ENCODE measurements around the gene EREG. TPM values are rescaled to one million over a fixed set of nuclear protein-coding genes. Genes with fewer than 3 reads are reported as not detected.

Gene EREG
- total RNA-seq, 1 experiment from 2014 or later: 37.0 TPM

DNA sequence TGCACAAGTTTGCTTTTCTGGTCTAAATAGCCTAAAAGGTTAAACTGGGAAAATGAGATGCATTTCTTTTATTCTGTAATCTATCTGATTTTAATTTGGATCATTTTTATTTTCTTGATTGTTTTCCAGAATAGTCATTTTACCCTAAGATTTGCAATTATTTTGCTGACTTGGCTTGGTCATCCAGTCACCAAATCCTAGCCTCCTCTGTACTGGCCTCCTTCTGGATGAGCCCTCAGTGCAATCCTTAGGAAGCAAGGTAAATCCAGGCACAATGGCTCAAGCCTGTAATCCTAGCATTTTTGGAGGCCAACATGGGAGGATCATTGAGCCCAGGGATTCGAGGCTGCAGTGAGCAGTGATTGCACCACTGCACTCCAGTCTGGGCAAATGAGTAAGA, 9.2 kb downstream of the EREG start:
- Histone ChIP-seq H3K36me3 (ENCODE audit: control insufficient read depth, insufficient read depth, low read length) (no peaks in the 10 kb centered on the region), H3K4me3 (ENCODE audit: low read depth, low read length) (no peak overlapping the region), H3K4me1 (peaks cover 36% of the 10 kb centered on the region), H3K9me3 (no peaks in the 10 kb centered on the region), H3K27me3 (replicated peaks; ENCODE audit: control insufficient read depth, insufficient read depth, low read length) (no peaks in the 10 kb centered on the region)
- TF ChIP-seq, protein P1, sequence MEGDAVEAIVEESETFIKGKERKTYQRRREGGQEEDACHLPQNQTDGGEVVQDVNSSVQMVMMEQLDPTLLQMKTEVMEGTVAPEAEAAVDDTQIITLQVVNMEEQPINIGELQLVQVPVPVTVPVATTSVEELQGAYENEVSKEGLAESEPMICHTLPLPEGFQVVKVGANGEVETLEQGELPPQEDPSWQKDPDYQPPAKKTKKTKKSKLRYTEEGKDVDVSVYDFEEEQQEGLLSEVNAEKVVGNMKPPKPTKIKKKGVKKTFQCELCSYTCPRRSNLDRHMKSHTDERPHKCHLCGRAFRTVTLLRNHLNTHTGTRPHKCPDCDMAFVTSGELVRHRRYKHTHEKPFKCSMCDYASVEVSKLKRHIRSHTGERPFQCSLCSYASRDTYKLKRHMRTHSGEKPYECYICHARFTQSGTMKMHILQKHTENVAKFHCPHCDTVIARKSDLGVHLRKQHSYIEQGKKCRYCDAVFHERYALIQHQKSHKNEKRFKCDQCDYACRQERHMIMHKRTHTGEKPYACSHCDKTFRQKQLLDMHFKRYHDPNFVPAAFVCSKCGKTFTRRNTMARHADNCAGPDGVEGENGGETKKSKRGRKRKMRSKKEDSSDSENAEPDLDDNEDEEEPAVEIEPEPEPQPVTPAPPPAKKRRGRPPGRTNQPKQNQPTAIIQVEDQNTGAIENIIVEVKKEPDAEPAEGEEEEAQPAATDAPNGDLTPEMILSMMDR (IDR thresholded peaks at IDR 0.05; ENCODE audit: insufficient read depth in 1 of 2, low read depth in 1 of 2, low read length in 1 of 2, severe bottlenecking in 1 of 2, unreplicated experiment in 1 of 2): no peak
- POLR2A ChIA-PET: no interaction called here
- no TSS peak for BruUV-seq (replicated peaks)
- peaks cover 32% of the 10 kb centered on the region for H3K36me3 Mint-ChIP-seq (ENCODE audit: insufficient read depth, unreplicated experiment)
- no peaks in the 10 kb centered on the region for H3K9me3 Mint-ChIP-seq (ENCODE audit: unreplicated experiment)
- peaks cover 26% of the 10 kb centered on the region for H3K4me1 Mint-ChIP-seq (ENCODE audit: low read depth, unreplicated experiment)
- no peaks in the 10 kb centered on the region for H3K27me3 Mint-ChIP-seq (ENCODE audit: insufficient read depth, unreplicated experiment)
- intact Hi-C loops (cut with micrococcal nuclease; ENCODE audit: unreplicated experiment): loop anchor here (5.0 kb wide), 1 partner anchor 187 kb away; no protein-coding TSS in a partner anchor
- no peak for DNase-seq
- no peak overlapping the region for H3K4me3 Mint-ChIP-seq (ENCODE audit: unreplicated experiment)
- CTCF ChIA-PET: no interaction called here
- H3K27ac Mint-ChIP-seq (ENCODE audit: unreplicated experiment): no peak overlapping the region

DNA sequence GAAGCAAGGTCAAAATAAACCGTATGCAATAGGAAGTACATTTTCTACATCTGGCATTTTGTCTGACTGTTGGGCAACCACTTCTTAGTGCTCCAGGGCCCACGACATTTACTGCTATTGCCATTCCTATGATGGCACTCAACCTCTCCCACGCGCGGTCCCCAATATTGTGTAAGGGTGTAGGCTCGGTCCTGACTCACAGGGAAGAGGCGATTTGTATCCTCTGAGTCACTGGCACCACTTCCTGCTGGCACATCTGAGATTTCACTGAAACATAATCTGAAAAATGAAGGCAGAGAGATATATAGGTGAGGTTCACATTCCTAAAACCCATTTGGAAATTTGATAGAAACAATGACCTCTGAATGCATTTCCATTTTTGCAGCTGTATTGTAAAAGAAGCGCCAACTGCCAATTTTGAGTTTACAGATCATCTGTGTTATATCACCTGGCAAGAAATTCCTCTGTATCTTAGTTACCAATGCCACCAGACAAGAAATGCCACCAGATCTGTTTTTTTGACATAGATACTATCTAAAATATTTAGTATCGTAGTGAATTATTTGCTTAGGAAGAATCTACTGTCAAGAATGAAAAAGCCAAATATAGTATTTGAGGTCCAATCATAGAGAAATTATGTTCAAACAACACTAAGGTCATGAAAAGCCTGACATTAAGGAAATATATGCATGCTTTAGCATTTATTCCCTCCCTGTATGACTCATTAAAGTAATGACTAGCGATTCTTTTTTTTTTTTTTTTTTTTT, 9.8 kb downstream of the EREG start:
- intact Hi-C loops (cut with micrococcal nuclease; ENCODE audit: unreplicated experiment): loop anchor here (5.0 kb wide), 2 partner anchors 187 to 418 kb away; partner anchors contain the start of gene BTC
- CTCF ChIA-PET: no interaction called here

DNA sequence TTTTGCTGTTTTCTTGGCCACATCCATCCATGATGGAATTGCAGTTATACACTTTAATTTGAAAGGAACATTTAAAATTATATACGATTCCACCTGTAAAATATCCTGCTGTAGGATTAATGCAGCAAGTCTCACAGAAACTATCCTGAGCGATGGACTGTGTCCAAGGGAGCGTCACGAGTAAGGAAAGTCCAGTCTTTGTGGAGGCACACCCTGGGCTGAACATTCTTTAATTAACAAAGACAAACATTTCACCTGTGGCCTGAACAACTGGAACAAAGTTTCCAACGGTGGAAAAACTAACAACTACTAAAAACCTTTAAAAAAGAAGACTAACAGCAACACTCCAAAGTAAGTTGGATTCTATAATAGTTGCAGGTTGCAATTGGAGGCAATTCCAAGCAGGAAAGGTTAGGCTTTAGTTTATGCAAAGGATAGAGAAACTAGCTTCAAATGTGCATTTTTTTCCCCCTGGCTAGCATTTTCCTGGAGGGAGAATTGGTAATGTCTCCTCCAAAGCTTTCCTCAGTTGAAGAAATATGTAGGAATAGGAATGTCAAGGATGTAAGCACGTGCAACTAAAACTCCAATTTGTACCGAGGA, 11.0 kb downstream of the EREG start:
- no peak for DNase-seq
- peaks cover 43% of the 10 kb centered on the region for H3K36me3 Mint-ChIP-seq (ENCODE audit: insufficient read depth, unreplicated experiment)
- ChIA-PET CTCF (interaction anchor here (0.8 to 2.4 kb wide), 3 partner anchors 247 to 295 kb away, joined by 3 to 29 read pairs (median 11); no protein-coding TSS in a partner anchor), POLR2A (no interaction called here)
- Histone ChIP-seq H3K4me3 (ENCODE audit: low read depth, low read length) (no peak overlapping the region), H3K27me3 (replicated peaks; ENCODE audit: control insufficient read depth, insufficient read depth, low read length) (no peaks in the 10 kb centered on the region), H3K4me1 (peaks cover 41% of the 10 kb centered on the region), H3K9me3 (no peaks in the 10 kb centered on the region), H3K36me3 (ENCODE audit: control insufficient read depth, insufficient read depth, low read length) (no peaks in the 10 kb centered on the region)
- H3K4me3 Mint-ChIP-seq (ENCODE audit: unreplicated experiment): no peak overlapping the region
- intact Hi-C loops (cut with micrococcal nuclease; ENCODE audit: unreplicated experiment): loop anchor here (5.0 kb wide), 1 partner anchor 416 kb away; the partner anchor contains the start of gene BTC
- TF ChIP-seq, protein P1 (IDR thresholded peaks at IDR 0.05; ENCODE audit: insufficient read depth in 1 of 2, low read depth in 1 of 2, low read length in 1 of 2, severe bottlenecking in 1 of 2, unreplicated experiment in 1 of 2): no peak
- H3K9me3 Mint-ChIP-seq (ENCODE audit: unreplicated experiment): no peaks in the 10 kb centered on the region
- no peak overlapping the region for H3K27ac Mint-ChIP-seq (ENCODE audit: unreplicated experiment)
- H3K4me1 Mint-ChIP-seq (ENCODE audit: low read depth, unreplicated experiment): peaks cover 18% of the 10 kb centered on the region
- BruUV-seq (replicated peaks): no TSS peak
- H3K27me3 Mint-ChIP-seq (ENCODE audit: insufficient read depth, unreplicated experiment): no peaks in the 10 kb centered on the region

More for the DNA sequence above, 9.8 kb downstream of the EREG start:
- no peak for DNase-seq
- POLR2A ChIA-PET: no interaction called here
- Histone ChIP-seq H3K27me3 (replicated peaks; ENCODE audit: control insufficient read depth, insufficient read depth, low read length) (no peaks in the 10 kb centered on the region), H3K4me1 (peaks cover 42% of the 10 kb centered on the region), H3K36me3 (ENCODE audit: control insufficient read depth, insufficient read depth, low read length) (no peaks in the 10 kb centered on the region), H3K4me3 (ENCODE audit: low read depth, low read length) (no peak overlapping the region), H3K9me3 (no peaks in the 10 kb centered on the region)
- H3K27ac Mint-ChIP-seq (ENCODE audit: unreplicated experiment): no peak overlapping the region
- no peaks in the 10 kb centered on the region for H3K27me3 Mint-ChIP-seq (ENCODE audit: insufficient read depth, unreplicated experiment)
- peaks cover 31% of the 10 kb centered on the region for H3K36me3 Mint-ChIP-seq (ENCODE audit: insufficient read depth, unreplicated experiment)
- H3K4me1 Mint-ChIP-seq (ENCODE audit: low read depth, unreplicated experiment): peaks cover 26% of the 10 kb centered on the region
- no TSS peak for BruUV-seq (replicated peaks)
- TF ChIP-seq, protein P1 (IDR thresholded peaks at IDR 0.05; ENCODE audit: insufficient read depth in 1 of 2, low read depth in 1 of 2, low read length in 1 of 2, severe bottlenecking in 1 of 2, unreplicated experiment in 1 of 2): no peak
- no peaks in the 10 kb centered on the region for H3K9me3 Mint-ChIP-seq (ENCODE audit: unreplicated experiment)
- H3K4me3 Mint-ChIP-seq (ENCODE audit: unreplicated experiment): no peak overlapping the region
